GM12878 (cell line): ENCODE data around the gene ADAMTS17. TPM values are rescaled to one million over a fixed set of nuclear protein-coding genes. Genes with fewer than 3 reads are reported as not detected.

Experiments
- ATAC-seq: fragments of 200-7000 bp; cut with Tn5 transposase; 3 replicates; pipeline ENCODE4 v1.9.1; 2020; ENCODE audit warnings: mild to moderate bottlenecking, moderate library complexity
- BruUV-seq: library from RNA; stranded (reverse); fragments of 400-500 nt; replicated peaks from 2 replicates; lab custom pipeline; 2021; lab: Mats Ljungman, UMichigan
- CTCF ChIA-PET: fragments of 300-600 bp; sonication (Branson Sonifier 250); formaldehyde crosslinking; extraction: SDS; loops from one replicate; lab custom pipeline; 2021; ENCODE audit warnings: inconsistent platforms; lab: Yijun Ruan, JAX
- POLR2A ChIA-PET: fragments of 350-600 bp; formaldehyde crosslinking; extraction: SDS; loops from one replicate; lab custom pipeline; 2021; ENCODE audit warnings: inconsistent platforms; lab: Charles Lee
- RAD21 ChIA-PET: fragments of 300-600 bp; sonication (Branson Sonifier 250); formaldehyde crosslinking; loops from one replicate; lab custom pipeline; 2023; ENCODE audit warnings: antibody characterized with exemption; ENCODE audit not compliant: unreplicated experiment; lab: Charles Lee
- SMC1A ChIA-PET: fragments of 300-600 bp; sonication (Branson Sonifier 250); formaldehyde crosslinking; loops from one replicate; lab custom pipeline; 2023; ENCODE audit not compliant: unreplicated experiment, uncharacterized antibody; lab: Charles Lee
- DNase-seq: peaks from one replicate; pipeline ENCODE4 v3.0.0-alpha.2; 2011; ENCODE audit warnings: low read depth, low spot score
- FAIRE-seq: peaks from 3 replicates; lab custom pipeline; 2011; peaks lifted over from hg19 to GRCh38; lab: Jason Lieb, UNC
- H2AFZ ChIP-seq: 2 replicates; pipeline ENCODE4 v1.6.0; 2011; ENCODE audit warnings: low read depth, low read length, control low read depth; ENCODE audit not compliant: control insufficient read depth
- H3K27ac ChIP-seq: 2 replicates; pipeline ENCODE4 v1.5.1; 2011; ENCODE audit warnings: control low read depth; ENCODE audit not compliant: control insufficient read depth, insufficient read depth
- H3K27me3 ChIP-seq, 2 experiments: replicated peaks in 1 of 2; 2 replicates each; pipeline versions ENCODE4 v1.6.0 to v1.6.1; 2011; ENCODE audit warnings: low read length in 1 of 2; ENCODE audit not compliant: control insufficient read depth in 2 of 2, insufficient read depth in 2 of 2
- H3K36me3 ChIP-seq, 2 experiments: 2 replicates each; pipeline ENCODE4 v1.5.1; 2011; ENCODE audit warnings: low read length in 1 of 2; ENCODE audit not compliant: control insufficient read depth in 2 of 2, insufficient read depth in 2 of 2
- H3K4me1 ChIP-seq: 2 replicates; pipeline ENCODE4 v1.6.1; 2011; ENCODE audit warnings: mild to moderate bottlenecking, low read length, moderate library complexity, mixed read lengths; ENCODE audit not compliant: control insufficient read depth, insufficient read depth
- H3K4me2 ChIP-seq: 2 replicates; pipeline ENCODE4 v1.6.0; 2011; ENCODE audit warnings: control low read depth; ENCODE audit not compliant: control insufficient read depth, insufficient read depth
- H3K4me3 ChIP-seq: fragments of 200-600 bp; sonication (generic); 2 replicates; pipeline ENCODE4 v1.5.1; 2016
- H3K79me2 ChIP-seq: 2 replicates; pipeline ENCODE4 v1.6.0; 2011; ENCODE audit warnings: low read length; ENCODE audit not compliant: control insufficient read depth, insufficient read depth
- H3K9ac ChIP-seq: 2 replicates; pipeline ENCODE4 v1.8.0; 2011; ENCODE audit warnings: low read length, control low read depth, mixed read lengths; ENCODE audit not compliant: control insufficient read depth, insufficient read depth
- H3K9me3 ChIP-seq: replicated peaks from 3 replicates; pipeline ENCODE4 v1.5.1; 2011; ENCODE audit warnings: mild to moderate bottlenecking, low read length; ENCODE audit not compliant: control insufficient read depth, insufficient read depth
- H4K20me1 ChIP-seq: 2 replicates; pipeline ENCODE4 v1.6.0; 2011; ENCODE audit not compliant: control insufficient read depth, insufficient read depth
- CHD1 ChIP-seq: IDR thresholded peaks from 2 replicates; pipeline ENCODE4 v1.6.1; 2012; ENCODE audit warnings: low read depth, low read length, improper control_type of control experiment
- CREB1 ChIP-seq: IDR thresholded peaks from 2 replicates; pipeline ENCODE4 v1.6.1; 2012; ENCODE audit warnings: low read depth, mild to moderate bottlenecking, inconsistent platforms
- DPF2 ChIP-seq: fragments of 450-650 bp; IDR thresholded peaks from 2 replicates; pipeline ENCODE4 v1.6.1; 2017; ENCODE audit warnings: mild to moderate bottlenecking
- FOXM1 ChIP-seq: IDR thresholded peaks from 2 replicates; pipeline ENCODE4 v1.6.1; 2012; ENCODE audit warnings: low read depth, mild to moderate bottlenecking, inconsistent platforms, low read length, moderate library complexity
- HDAC2 ChIP-seq: fragments of 200-600 bp; sonication (generic); IDR thresholded peaks from 2 replicates; pipeline ENCODE4 v1.6.1; 2017
- KDM1A ChIP-seq: fragments of 200-600 bp; sonication (generic); IDR thresholded peaks from 2 replicates; pipeline ENCODE4 v1.6.1; 2016; ENCODE audit warnings: borderline replicate concordance
- PAX5 ChIP-seq: IDR thresholded peaks from 2 replicates; pipeline ENCODE4 v1.6.1; 2011; ENCODE audit warnings: low read depth, low read length, borderline replicate concordance
- PAX8 ChIP-seq: fragments of 450-650 bp; IDR thresholded peaks from 2 replicates; pipeline ENCODE4 v1.6.1; 2017; ENCODE audit warnings: mild to moderate bottlenecking, moderate library complexity
- TCF3 ChIP-seq: IDR thresholded peaks from 2 replicates; pipeline ENCODE4 v1.6.1; 2012; ENCODE audit warnings: low read depth, mild to moderate bottlenecking, low read length, borderline replicate concordance; ENCODE audit not compliant: insufficient read depth
- ZNF217 ChIP-seq: fragments of 450-650 bp; IDR thresholded peaks from 2 replicates; pipeline ENCODE4 v1.6.1; 2017; ENCODE audit warnings: antibody characterized with exemption, mild to moderate bottlenecking
- ZNF24 ChIP-seq: fragments of 450-650 bp; IDR thresholded peaks from 2 replicates; pipeline ENCODE4 v1.6.1; 2017; ENCODE audit warnings: antibody characterized with exemption, mild to moderate bottlenecking
- WGBS: methylation state at CpG from one replicate; pipeline ENCODE4 v1.1.6; 2016; ENCODE audit warnings: low lambda C conversion rate; ENCODE audit not compliant: insufficient replicate concordance, insufficient coverage; ENCODE audit errors: missing lambda C conversion rate; 5-methylcytosine and 5-hydroxymethylcytosine counted together
- in situ Hi-C: fragments of 300-500 bp; cut with MboI; formaldehyde crosslinking; loops from 9 replicates; pipeline ENCODE4 v1.14.3; 2018; ENCODE audit warnings: mixed read lengths
- intact Hi-C: fragments of 100-400 bp; cut with micrococcal nuclease; formaldehyde crosslinking; loops from one replicate; pipeline ENCODE4 v1.14.2; 2022; ENCODE audit not compliant: unreplicated experiment
- polyA plus RNA-seq, 11 experiments: library from polyadenylated mRNA; depleted of rRNA in 4 of 11; unstranded in 6 of 11; stranded (reverse) in 5 of 11; fragments of >200 nt; fragmentation: Nextera tagmentation in 4 of 11; fragmentation: Illumina TruSeq in 1 of 11; extraction: Ambion mirVana in 4 of 11; extraction: Trizol in 1 of 11; gene quantifications; 1 replicate in 1 of 11; 2 replicates in 10 of 11; pipeline versions ENCODE4 v1.2.1 to v1.2.3, GENCODE V29; 2011 to 2016; ENCODE audit warnings: inconsistent platforms in 2 of 11, missing spikeins in 2 of 11, low read depth in 1 of 11
- total RNA-seq, 4 experiments: library from RNA; depleted of rRNA in 3 of 4; stranded (reverse); fragments of >200 nt in 3 of 4; fragmentation: Illumina TruSeq in 1 of 4; extraction: Trizol in 1 of 4; gene quantifications; 2 replicates each; pipeline versions ENCODE4 v1.2.1 to v1.2.3, GENCODE V29; 2013 to 2021

ADAMTS17 gene
- total and polyA plus RNA-seq, 10 of the 15 experiments (the other 5 are each of a cell fraction or from before 2014, with no cell fraction given) = 0.04 to 0.50 (median 0.10) TPM; not detected in 4

GRCh38 chr15:100002787-100003536 is 338.8 kb downstream of the ADAMTS17 start:
- Histone ChIP-seq H3K4me3 (no peak overlapping the region), H2AFZ (no peak overlapping the region), H3K9me3 (no peaks in the 10 kb centered on the region), H3K27me3 (no peaks in the 10 kb centered on the region), H3K4me2 (no peak overlapping the region), H3K36me3 (no peaks in the 10 kb centered on the region), H3K27ac (no peak overlapping the region), H4K20me1 (no peaks in the 10 kb centered on the region), H3K79me2 (no peaks in the 10 kb centered on the region), H3K9ac (no peak overlapping the region), H3K4me1 (no peaks in the 10 kb centered on the region)
- DNase-seq = no peak
- ChIA-PET POLR2A (no interaction called here), CTCF (no interaction called here), SMC1A (no interaction called here), RAD21 (no interaction called here)
- ATAC-seq = no peak
- WGBS = 29% methylated on average over 16 of the region's 17 CpGs
- no TSS peak for BruUV-seq
- TF ChIP-seq PAX5 (no peak), FOXM1 (no peak), KDM1A (no peak), PAX8 (no peak), HDAC2 (no peak), CHD1 (no peak)
- in situ Hi-C loops (no loop called here), intact Hi-C loops (no loop called here)
- FAIRE-seq = no peak

GRCh38 chr15:100002086-100002620 is 339.6 kb downstream of the ADAMTS17 start:
- WGBS = 14% methylated on average over 16 of the region's 16 CpGs
- SMC1A ChIA-PET = no interaction called here

More at GRCh38 chr15:100002086-100002620, 339.6 kb downstream of the ADAMTS17 start:
- CTCF ChIA-PET = no interaction called here
- Histone ChIP-seq H3K27ac (no peak overlapping the region), H3K9ac (no peak overlapping the region), H3K9me3 (no peaks in the 10 kb centered on the region), H3K4me3 (no peak overlapping the region), H3K27me3 (no peaks in the 10 kb centered on the region), H3K4me1 (no peaks in the 10 kb centered on the region), H4K20me1 (no peaks in the 10 kb centered on the region), H2AFZ (no peak overlapping the region), H3K79me2 (no peaks in the 10 kb centered on the region), H3K36me3 (no peaks in the 10 kb centered on the region), H3K4me2 (no peak overlapping the region)
- POLR2A ChIA-PET = no interaction called here
- TF ChIP-seq ZNF24 (no peak), ZNF217 (no peak), DPF2 (no peak), TCF3 (no peak), CREB1 (no peak)
- ATAC-seq (no peak), FAIRE-seq (no peak), DNase-seq (no peak)
- intact Hi-C loops (no loop called here), in situ Hi-C loops (no loop called here)
- no TSS peak for BruUV-seq
- RAD21 ChIA-PET = no interaction called here
